GM19035 (cell line): Measurements from ENCODE around the gene CASP1.

Experiments
- ATAC-seq: cut with Tn5 transposase; IDR thresholded peaks from one replicate; pipeline ENCODE4 v1.9.1; 2021; ENCODE audit not compliant: unreplicated experiment

CASP1 gene

DNA sequence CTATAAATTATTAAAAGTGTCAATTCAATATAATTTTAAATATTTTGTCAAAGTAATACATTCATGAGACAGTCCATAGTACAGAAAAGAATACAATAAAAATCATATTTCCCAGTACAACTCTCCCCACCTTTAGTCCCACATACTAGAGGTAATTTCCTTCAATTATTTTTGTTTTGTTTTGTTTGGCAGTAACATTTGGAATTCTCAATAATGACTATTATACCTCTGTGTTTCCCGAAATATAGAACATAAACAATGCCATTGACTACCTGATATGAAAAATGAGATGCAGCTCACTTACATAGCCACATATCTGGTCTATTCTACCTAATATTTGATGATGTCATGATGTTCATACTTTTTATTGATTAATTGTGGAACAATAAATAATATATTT lies 42.2 kb downstream of the CASP1 start:
- ATAC-seq = no peak

DNA sequence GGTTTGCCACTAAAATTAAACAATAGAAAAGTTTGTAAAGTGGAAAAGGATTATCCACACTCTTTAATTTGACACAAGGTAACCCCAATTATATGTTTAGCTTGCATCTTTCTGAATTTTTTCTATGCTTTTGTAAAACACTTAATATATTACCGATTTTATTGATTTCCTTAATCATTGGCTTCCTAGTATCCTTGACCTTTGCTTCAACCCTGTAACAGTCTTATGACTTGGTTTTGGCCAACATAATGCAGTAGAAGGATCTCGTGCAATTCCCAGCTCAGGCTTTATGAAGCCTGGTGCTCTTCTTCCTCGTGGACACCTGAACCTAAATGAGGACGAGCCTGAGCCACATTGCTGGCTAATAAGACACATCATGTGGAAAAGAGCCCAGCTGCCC lies 43.0 kb downstream of the CASP1 start:
- no peak for ATAC-seq

DNA sequence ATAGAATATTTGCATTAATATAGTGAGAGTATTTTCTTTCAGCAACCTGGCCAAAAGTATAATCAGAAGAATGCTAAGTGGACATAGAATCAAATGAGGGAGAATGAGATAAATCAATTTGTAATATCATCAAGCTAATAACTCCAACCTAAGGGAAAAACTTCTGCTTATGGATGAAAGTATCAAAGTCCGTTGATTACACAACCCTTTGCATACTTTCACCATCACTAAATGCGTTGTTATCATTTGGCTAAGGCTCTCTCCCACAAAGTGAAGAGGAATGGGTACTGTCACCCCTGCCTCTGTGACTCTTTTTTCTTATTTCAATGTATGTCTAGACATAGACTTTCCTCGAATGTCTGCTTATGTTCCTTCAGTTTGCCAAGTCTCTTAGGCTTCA lies 50.1 kb downstream of the CASP1 start:
- no peak for ATAC-seq

DNA sequence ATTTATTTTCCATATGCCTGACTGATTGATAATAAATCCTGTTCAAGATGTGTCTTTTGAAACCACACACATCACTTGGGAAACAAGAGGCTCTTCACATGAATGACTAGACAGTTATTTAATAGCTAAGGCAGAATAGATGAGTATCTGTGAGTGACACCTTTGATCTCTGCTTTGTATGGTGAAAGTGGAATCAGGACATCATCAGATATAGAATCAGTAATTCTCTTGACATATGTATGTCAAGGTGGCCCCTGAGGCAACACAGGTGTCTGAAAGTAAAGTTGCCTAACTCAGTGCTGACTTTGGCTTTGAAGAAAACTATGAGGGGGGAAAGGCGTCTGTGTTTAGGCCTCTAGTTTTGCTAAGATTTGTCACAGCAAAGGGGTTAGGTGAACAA lies 55.1 kb downstream of the CASP1 start:
- ATAC-seq = no peak
